Lung (tissue), 12 donors: ENCODE results near the gene SNCAIP. TPM values are rescaled to one million over a fixed set of nuclear protein-coding genes. Genes with fewer than 3 reads are reported as not detected.

Source experiments
- ATAC-seq: fragments of 200-7000 bp; cut with Tn5 transposase; one replicate; pipeline ENCODE4 v1.9.1; 2020; ENCODE audit warnings: moderate number of reproducible peaks; ENCODE audit not compliant: insufficient read depth, low FRiP score
- DNase-seq, 3 donors: peaks; one replicate each; pipeline ENCODE4 v3.0.0-alpha.2; 2013 to 2017
- H3K27ac ChIP-seq, 2 donors: one replicate each; pipeline ENCODE4 v1.5.1; 2013; ENCODE audit warnings: mild to moderate bottlenecking in 2 of 2, moderate library complexity in 2 of 2, control low read depth in 1 of 2, inconsistent platforms in 1 of 2, low read depth in 1 of 2, low read length in 1 of 2
- H3K27me3 ChIP-seq, 3 donors: one replicate each; pipeline ENCODE4 v1.5.1; 2013; ENCODE audit warnings: low read length in 2 of 3; ENCODE audit not compliant: control insufficient read depth in 3 of 3, insufficient read depth in 3 of 3
- H3K36me3 ChIP-seq, 4 donors: one replicate each; pipeline ENCODE4 v1.5.1; 2013; ENCODE audit warnings: low read length in 4 of 4, mild to moderate bottlenecking in 1 of 4, moderate library complexity in 1 of 4; ENCODE audit not compliant: control insufficient read depth in 4 of 4, insufficient read depth in 4 of 4
- H3K4me1 ChIP-seq, 5 donors: one replicate each; pipeline ENCODE4 v1.5.1; 2013; ENCODE audit warnings: low read length in 5 of 5, mild to moderate bottlenecking in 2 of 5, moderate library complexity in 1 of 5; ENCODE audit not compliant: control insufficient read depth in 5 of 5, insufficient read depth in 5 of 5
- H3K4me3 ChIP-seq: one replicate; pipeline ENCODE4 v1.5.1; 2013; ENCODE audit warnings: mild to moderate bottlenecking, control low read depth, moderate library complexity
- H3K9ac ChIP-seq, 2 donors: one replicate each; pipeline ENCODE4 v1.5.1; 2013; ENCODE audit warnings: low read length in 2 of 2, control low read depth in 1 of 2; ENCODE audit not compliant: insufficient read depth in 1 of 2
- H3K9me3 ChIP-seq, 4 donors: one replicate each; pipeline ENCODE4 v1.5.1; 2013; ENCODE audit warnings: low read length in 3 of 4, mild to moderate bottlenecking in 1 of 4, moderate library complexity in 1 of 4; ENCODE audit not compliant: control insufficient read depth in 4 of 4, insufficient read depth in 3 of 4
- WGBS, 2 donors: extraction: QIAGEN DNeasy Blood & Tissue Kit; methylation state at CpG; one replicate each; pipeline ENCODE4 v1.1.7; 2013; 5-methylcytosine and 5-hydroxymethylcytosine counted together
- polyA plus RNA-seq, 2 donors: library from polyadenylated mRNA; stranded (reverse); fragments of 200-250 nt; gene quantifications; one replicate each; pipeline ENCODE4 v1.2.1, GENCODE V29; 2013
- total RNA-seq, 2 donors: library from RNA; depleted of rRNA in 1 of 2; stranded (reverse); fragments of >200 nt in 1 of 2; gene quantifications; one replicate each; pipeline ENCODE4 v1.2.1, GENCODE V29; 2014 to 2021
- TF ChIP-seq, protein P1 (sequence below): IDR thresholded peaks from 2 replicates; pipeline ENCODE4 v1.5.1; 2012; ENCODE audit warnings: mild to moderate bottlenecking; ENCODE audit errors: control extremely low read depth, extremely low read depth
- donor health status: control.
- donor health status: control.
- donor health status: Bipolar disorder and iron deficiency.
- donor health status: healthy.
- donor health status: DM: yes; HTN: yes; CAD: no.

SNCAIP gene
- total and polyA plus RNA-seq, 4 donors: 1.4 to 25.7 (median 4.7) TPM

DNA sequence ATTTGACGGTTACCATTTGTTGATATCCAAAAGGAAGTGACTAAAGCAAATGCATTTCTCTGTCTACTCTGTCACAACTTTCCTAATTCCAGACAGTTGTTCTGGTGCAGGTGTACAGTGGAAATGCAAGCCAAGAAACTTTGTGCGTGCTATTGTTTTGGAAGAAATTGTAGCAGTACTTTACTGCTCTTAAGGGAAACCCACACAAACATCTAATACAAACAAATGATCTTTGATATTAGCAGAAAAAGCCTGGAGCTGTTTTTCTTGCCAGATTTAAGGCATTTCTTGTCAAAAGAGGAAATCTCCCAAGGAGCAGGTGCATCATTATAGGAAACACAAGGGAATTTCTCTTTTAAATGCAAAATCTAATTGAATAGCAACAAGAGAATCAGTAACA, 2.0 kb downstream of the SNCAIP start:
- Histone ChIP-seq H3K27ac (no peak overlapping the region), H3K9me3 (no peaks in the 10 kb centered on the region), H3K4me1 (peaks cover 0 to 16% (median 0%) of the 10 kb centered on the region in 5 donors), H3K27me3 (peaks cover 0 to 7% (median 0%) of the 10 kb centered on the region in 3 donors), H3K4me3 (no peak overlapping the region), H3K9ac (no peak overlapping the region), H3K36me3 (peaks cover 0 to 7% (median 0%) of the 10 kb centered on the region in 4 donors)
- DNase-seq (no peak), ATAC-seq (no peak)
- TF ChIP-seq, protein P1, sequence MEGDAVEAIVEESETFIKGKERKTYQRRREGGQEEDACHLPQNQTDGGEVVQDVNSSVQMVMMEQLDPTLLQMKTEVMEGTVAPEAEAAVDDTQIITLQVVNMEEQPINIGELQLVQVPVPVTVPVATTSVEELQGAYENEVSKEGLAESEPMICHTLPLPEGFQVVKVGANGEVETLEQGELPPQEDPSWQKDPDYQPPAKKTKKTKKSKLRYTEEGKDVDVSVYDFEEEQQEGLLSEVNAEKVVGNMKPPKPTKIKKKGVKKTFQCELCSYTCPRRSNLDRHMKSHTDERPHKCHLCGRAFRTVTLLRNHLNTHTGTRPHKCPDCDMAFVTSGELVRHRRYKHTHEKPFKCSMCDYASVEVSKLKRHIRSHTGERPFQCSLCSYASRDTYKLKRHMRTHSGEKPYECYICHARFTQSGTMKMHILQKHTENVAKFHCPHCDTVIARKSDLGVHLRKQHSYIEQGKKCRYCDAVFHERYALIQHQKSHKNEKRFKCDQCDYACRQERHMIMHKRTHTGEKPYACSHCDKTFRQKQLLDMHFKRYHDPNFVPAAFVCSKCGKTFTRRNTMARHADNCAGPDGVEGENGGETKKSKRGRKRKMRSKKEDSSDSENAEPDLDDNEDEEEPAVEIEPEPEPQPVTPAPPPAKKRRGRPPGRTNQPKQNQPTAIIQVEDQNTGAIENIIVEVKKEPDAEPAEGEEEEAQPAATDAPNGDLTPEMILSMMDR: no peak
- 60 to 74% methylated on average over 2 of the region's 2 CpGs for WGBS, 2 donors

DNA sequence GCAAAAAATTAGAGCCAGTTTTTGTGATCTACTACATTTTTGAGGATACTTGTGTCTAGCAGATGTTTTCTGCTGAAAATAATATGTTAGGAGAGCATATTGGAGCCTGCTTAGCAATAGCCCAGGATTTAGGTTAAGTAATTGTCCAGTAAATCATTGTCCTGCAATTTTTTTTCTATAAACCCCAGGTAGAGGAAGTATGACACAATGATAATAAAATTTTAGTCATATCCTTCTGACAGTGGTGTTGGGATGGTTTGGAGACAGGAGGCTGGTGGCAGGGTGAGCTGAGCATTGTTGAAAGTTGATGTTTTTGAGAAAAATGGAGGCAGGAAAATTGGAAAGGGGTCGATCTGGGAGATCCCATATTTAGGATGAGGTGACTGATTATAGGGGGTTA, 3.5 kb downstream of the SNCAIP start:
- 86 to 89% methylated on average over 1 of the region's 1 CpG for WGBS, 2 donors
- Histone ChIP-seq H3K4me1 (peaks cover 0 to 16% (median 0%) of the 10 kb centered on the region in 5 donors), H3K4me3 (no peak overlapping the region), H3K9me3 (no peaks in the 10 kb centered on the region), H3K27me3 (peaks cover 0 to 7% (median 0%) of the 10 kb centered on the region in 3 donors), H3K36me3 (peaks cover 0 to 10% (median 0%) of the 10 kb centered on the region in 4 donors), H3K27ac (no peak overlapping the region), H3K9ac (no peak overlapping the region)
- no peak for ATAC-seq
- no peak for DNase-seq
- TF ChIP-seq, protein P1: no peak

DNA sequence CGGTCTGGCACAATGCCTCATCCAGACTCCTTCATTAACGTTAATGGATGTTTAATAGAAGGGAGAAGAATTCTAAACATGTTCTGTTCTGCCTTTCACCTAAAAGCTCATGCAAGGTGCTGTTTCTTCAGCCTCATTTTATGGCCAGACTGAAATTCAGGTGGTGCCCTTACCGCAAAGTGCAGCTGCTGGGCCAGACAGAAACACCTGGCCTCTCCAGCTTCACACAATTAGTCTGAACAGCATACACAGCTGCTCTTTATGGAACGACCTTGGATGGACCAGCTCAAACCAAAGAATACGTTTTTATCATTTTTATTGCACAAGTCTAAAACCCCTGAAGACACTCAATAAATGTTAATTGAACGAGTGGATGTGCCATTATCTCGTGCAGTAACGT, 4.6 kb downstream of the SNCAIP start:
- H3K27me3 ChIP-seq: peaks cover 0 to 7% (median 0%) of the 10 kb centered on the region in 3 donors
- no peak for ATAC-seq
- no peak for DNase-seq
- peaks cover 0 to 10% (median 0%) of the 10 kb centered on the region in 4 donors for H3K36me3 ChIP-seq
- H3K9ac ChIP-seq: no peak overlapping the region
- peaks cover 0 to 16% (median 0%) of the 10 kb centered on the region in 5 donors for H3K4me1 ChIP-seq
- 84 to 85% methylated on average over 8 of the region's 8 CpGs for WGBS, 2 donors
- TF ChIP-seq, protein P1: no peak
- no peaks in the 10 kb centered on the region for H3K9me3 ChIP-seq
- no peak overlapping the region for H3K27ac ChIP-seq
- no peak overlapping the region for H3K4me3 ChIP-seq

DNA sequence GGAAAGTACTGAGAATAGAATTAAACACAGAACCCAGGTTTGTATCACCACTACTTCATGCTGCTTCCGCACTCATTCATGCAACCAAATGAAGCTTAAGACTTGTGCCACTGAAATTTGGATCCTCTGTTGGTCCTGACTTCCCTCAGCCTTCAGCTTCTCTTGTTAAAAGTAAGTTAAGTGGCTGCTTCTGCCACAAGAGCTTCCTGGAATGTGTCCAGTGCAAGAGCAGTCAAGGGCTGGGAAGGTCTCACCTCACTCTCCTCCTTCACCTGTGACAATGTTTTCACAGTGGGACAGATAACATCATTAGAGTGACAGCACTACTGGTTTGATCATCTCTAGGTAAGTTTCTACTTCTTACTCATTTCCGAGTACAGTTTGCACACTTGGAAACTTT, 7.9 kb downstream of the SNCAIP start:
- DNase-seq (no peak), ATAC-seq (no peak)
- 75 to 87% methylated on average over 2 of the region's 2 CpGs for WGBS, 2 donors
- H3K27ac ChIP-seq: no peak overlapping the region
- H3K4me3 ChIP-seq: no peak overlapping the region
- H3K36me3 ChIP-seq: peaks cover 0 to 10% (median 0%) of the 10 kb centered on the region in 4 donors
- H3K27me3 ChIP-seq: no peaks in the 10 kb centered on the region
- TF ChIP-seq, protein P1: no peak
- no peak overlapping the region for H3K9ac ChIP-seq
- H3K9me3 ChIP-seq: no peaks in the 10 kb centered on the region
- peaks cover 0 to 21% (median 4%) of the 10 kb centered on the region in 5 donors for H3K4me1 ChIP-seq
